OCI-LY3 (cell line): Measurements from ENCODE around the gene BANP.

Source experiments
- H2AFZ ChIP-seq: fragments of 200-600, 300-600 bp; shearing (Covaris generic); 2 replicates; pipeline ENCODE4 v1.6.0; 2014; ENCODE audit warnings: antibody characterized with exemption, low read depth, low read length
- H3K27ac ChIP-seq: fragments of 200-600, 300-600 bp; sonication (generic); 2 replicates; pipeline ENCODE4 v1.5.1; 2014; ENCODE audit warnings: mild to moderate bottlenecking, low read length, moderate library complexity, mixed read lengths
- H3K27me3 ChIP-seq: fragments of 200-600, 300-600 bp; sonication (generic); 2 replicates; pipeline ENCODE4 v1.6.1; 2014; ENCODE audit warnings: low read depth, low read length, mixed read lengths
- H3K36me3 ChIP-seq: fragments of 200-600, 300-600 bp; sonication (generic); replicated peaks from 2 replicates; pipeline ENCODE3; 2014; ENCODE audit warnings: low read depth, low read length, mixed read lengths
- H3K4me1 ChIP-seq: fragments of 300-600, 200-600 bp; sonication (generic); 2 replicates; pipeline ENCODE4 v1.6.1; 2014; ENCODE audit warnings: low read length, mixed read lengths
- H3K4me2 ChIP-seq: fragments of 200-600, 300-600 bp; sonication (generic); 2 replicates; pipeline ENCODE4 v1.6.1; 2014; ENCODE audit warnings: low read length, mixed read lengths
- H3K4me3 ChIP-seq: fragments of 300-600, 200-600 bp; sonication (generic); 2 replicates; pipeline ENCODE4 v1.5.1; 2014; ENCODE audit warnings: antibody characterized with exemption, mild to moderate bottlenecking, low read length, moderate library complexity
- H3K79me2 ChIP-seq: fragments of 300-600, 200-600 bp; shearing (Covaris generic); 2 replicates; pipeline ENCODE4 v1.6.1; 2014; ENCODE audit warnings: mild to moderate bottlenecking, low read length, mixed read lengths
- H3K9ac ChIP-seq: fragments of 300-600, 200-600 bp; shearing (Covaris generic); 2 replicates; pipeline ENCODE4 v1.6.0; 2014; ENCODE audit warnings: mild to moderate bottlenecking, low read length, moderate library complexity
- H3K9me3 ChIP-seq: fragments of 200-600, 300-600 bp; shearing (Covaris generic); 2 replicates; pipeline ENCODE4 v1.6.1; 2014; ENCODE audit warnings: low read length, mixed read lengths; ENCODE audit not compliant: insufficient read depth
- H4K20me1 ChIP-seq: fragments of 200-600, 300-600 bp; sonication (generic); 2 replicates; pipeline ENCODE4 v1.6.1; 2016; ENCODE audit warnings: low read length, mixed read lengths; ENCODE audit not compliant: insufficient read depth
- EZH2phosphoT487 ChIP-seq: fragments of 200-600 bp; shearing (Covaris generic); IDR thresholded peaks from 2 replicates; pipeline ENCODE4 v1.6.1; 2018; ENCODE audit warnings: antibody characterized with exemption, mixed run types, low read depth
- TF ChIP-seq, protein P1 (sequence below): fragments of 200-600, 300-600 bp; sonication (generic); IDR thresholded peaks from 2 replicates; pipeline ENCODE4 v1.5.1; 2014; ENCODE audit warnings: antibody characterized with exemption, low read length, low read depth

BANP gene

GRCh38 chr16:88070341-88070740 is 119.1 kb downstream of the BANP start:
- H3K36me3 ChIP-seq: peaks cover 6% of the 10 kb centered on the region

GRCh38 chr16:88070989-88071625 is 119.9 kb downstream of the BANP start:
- H4K20me1 ChIP-seq: no peaks in the 10 kb centered on the region
- no peak overlapping the region for H3K4me2 ChIP-seq
- H3K27ac ChIP-seq: no peak overlapping the region
- H3K9ac ChIP-seq: no peak overlapping the region
- no peaks in the 10 kb centered on the region for H3K27me3 ChIP-seq
- no peak overlapping the region for H3K4me3 ChIP-seq
- peaks cover 9% of the 10 kb centered on the region for H3K36me3 ChIP-seq
- no peaks in the 10 kb centered on the region for H3K79me2 ChIP-seq
- H3K9me3 ChIP-seq: no peaks in the 10 kb centered on the region
- H2AFZ ChIP-seq: no peak overlapping the region
- H3K4me1 ChIP-seq: peaks cover 34% of the 10 kb centered on the region
- TF ChIP-seq, protein P1, sequence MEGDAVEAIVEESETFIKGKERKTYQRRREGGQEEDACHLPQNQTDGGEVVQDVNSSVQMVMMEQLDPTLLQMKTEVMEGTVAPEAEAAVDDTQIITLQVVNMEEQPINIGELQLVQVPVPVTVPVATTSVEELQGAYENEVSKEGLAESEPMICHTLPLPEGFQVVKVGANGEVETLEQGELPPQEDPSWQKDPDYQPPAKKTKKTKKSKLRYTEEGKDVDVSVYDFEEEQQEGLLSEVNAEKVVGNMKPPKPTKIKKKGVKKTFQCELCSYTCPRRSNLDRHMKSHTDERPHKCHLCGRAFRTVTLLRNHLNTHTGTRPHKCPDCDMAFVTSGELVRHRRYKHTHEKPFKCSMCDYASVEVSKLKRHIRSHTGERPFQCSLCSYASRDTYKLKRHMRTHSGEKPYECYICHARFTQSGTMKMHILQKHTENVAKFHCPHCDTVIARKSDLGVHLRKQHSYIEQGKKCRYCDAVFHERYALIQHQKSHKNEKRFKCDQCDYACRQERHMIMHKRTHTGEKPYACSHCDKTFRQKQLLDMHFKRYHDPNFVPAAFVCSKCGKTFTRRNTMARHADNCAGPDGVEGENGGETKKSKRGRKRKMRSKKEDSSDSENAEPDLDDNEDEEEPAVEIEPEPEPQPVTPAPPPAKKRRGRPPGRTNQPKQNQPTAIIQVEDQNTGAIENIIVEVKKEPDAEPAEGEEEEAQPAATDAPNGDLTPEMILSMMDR: no peak
- TF ChIP-seq EZH2phosphoT487: no peak

More at GRCh38 chr16:88070341-88070740, 119.1 kb downstream of the BANP start:
- H2AFZ ChIP-seq: peak overlapping the region; percentile 13; the same call in 1 of the 2 replicates
- peak overlapping the region; percentile 76 for H3K4me2 ChIP-seq
- peak overlapping the region; percentile 66; the same call in 1 of the 2 replicates for H3K9ac ChIP-seq
- no peaks in the 10 kb centered on the region for H3K9me3 ChIP-seq
- peak overlapping the region; percentile 94 for H3K27ac ChIP-seq
- H4K20me1 ChIP-seq: no peaks in the 10 kb centered on the region
- TF ChIP-seq, protein P1: no peak
- no peak for TF ChIP-seq EZH2phosphoT487
- no peaks in the 10 kb centered on the region for H3K79me2 ChIP-seq
- peak overlapping the region; percentile 64; the same call in 1 of the 2 replicates for H3K4me3 ChIP-seq
- H3K27me3 ChIP-seq: no peaks in the 10 kb centered on the region
- peaks cover 32% of the 10 kb centered on the region for H3K4me1 ChIP-seq

DNA sequence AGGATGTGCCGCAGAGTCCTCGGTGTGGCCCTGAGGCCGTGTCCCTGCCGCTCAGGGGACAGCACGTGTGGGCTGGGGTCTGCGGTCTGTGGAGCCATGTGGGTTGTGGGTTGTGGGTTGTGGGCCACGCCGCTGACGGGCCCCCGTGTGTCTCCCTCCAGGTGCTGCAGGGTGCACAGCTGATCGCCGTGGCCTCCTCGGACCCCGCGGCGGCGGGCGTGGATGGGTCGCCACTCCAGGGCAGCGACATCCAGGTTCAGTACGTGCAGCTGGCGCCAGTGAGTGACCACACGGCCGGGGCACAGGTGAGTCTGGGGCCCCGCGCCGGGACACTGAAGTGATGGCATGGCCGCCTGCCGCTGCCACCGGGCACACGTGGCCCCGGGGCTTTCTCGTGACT is 120.7 kb downstream of the BANP start:
- Histone ChIP-seq H3K27ac (no peak overlapping the region), H3K4me2 (no peak overlapping the region), H2AFZ (no peak overlapping the region), H3K27me3 (no peaks in the 10 kb centered on the region), H3K9me3 (no peaks in the 10 kb centered on the region), H4K20me1 (no peaks in the 10 kb centered on the region), H3K36me3 (peaks cover 12% of the 10 kb centered on the region), H3K4me1 (peaks cover 36% of the 10 kb centered on the region), H3K4me3 (no peak overlapping the region), H3K9ac (no peak overlapping the region), H3K79me2 (no peaks in the 10 kb centered on the region)
- TF ChIP-seq, protein P1: no peak
- TF ChIP-seq EZH2phosphoT487: no peak

DNA sequence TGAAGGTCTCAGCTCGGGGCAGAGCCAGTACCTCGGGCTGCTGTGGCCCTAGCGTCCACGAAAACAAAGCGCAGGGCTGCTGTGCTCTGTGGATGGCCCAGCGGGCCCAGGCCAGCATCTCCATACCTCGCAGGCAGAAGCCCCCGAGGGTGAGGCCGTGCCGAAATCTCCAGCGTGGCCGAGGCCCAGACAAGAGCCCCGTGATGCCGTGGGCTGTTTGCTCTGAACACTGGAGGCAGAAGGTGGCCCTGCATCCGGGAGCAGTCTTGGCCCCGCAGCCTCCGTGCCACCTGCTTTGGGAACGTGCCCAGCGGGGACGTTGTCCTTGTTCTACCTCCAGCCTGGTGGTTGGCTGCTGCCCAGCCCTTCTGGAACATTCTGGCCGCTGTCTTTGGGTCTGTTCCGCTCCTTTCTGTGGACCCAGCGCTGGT is 121.4 kb downstream of the BANP start:
- no peaks in the 10 kb centered on the region for H3K27me3 ChIP-seq
- no peaks in the 10 kb centered on the region for H3K79me2 ChIP-seq
- H2AFZ ChIP-seq: no peak overlapping the region
- no peak overlapping the region for H3K4me2 ChIP-seq
- H3K36me3 ChIP-seq: peaks cover 12% of the 10 kb centered on the region
- no peak overlapping the region for H3K4me3 ChIP-seq
- H3K4me1 ChIP-seq: peaks cover 36% of the 10 kb centered on the region
- no peak overlapping the region for H3K27ac ChIP-seq
- no peaks in the 10 kb centered on the region for H3K9me3 ChIP-seq
- H3K9ac ChIP-seq: no peak overlapping the region
- no peaks in the 10 kb centered on the region for H4K20me1 ChIP-seq
- no peak for TF ChIP-seq EZH2phosphoT487
- TF ChIP-seq, protein P1: no peak
